ENCODE results near the gene ANXA5. TPM values are rescaled to one million over a fixed set of nuclear protein-coding genes. Genes with fewer than 3 reads are reported as not detected.

Gene ANXA5
- total RNA-seq, 3 donors from 2014 or later: 37.0 to 69.5 (median 59.4) TPM

- no peak for DNase-seq
- no peak overlapping the region for H3K4me3 Mint-ChIP-seq
- H3K4me1 Mint-ChIP-seq (ENCODE audit: low read depth): no peaks in the 10 kb centered on the region
- no peaks in the 10 kb centered on the region for H3K9me3 Mint-ChIP-seq
- peak; percentile 66 to 85 for ATAC-seq
- no peaks in the 10 kb centered on the region for H3K27me3 Mint-ChIP-seq (ENCODE audit: low read depth)
- H3K36me3 Mint-ChIP-seq (ENCODE audit: insufficient read depth): no peaks in the 10 kb centered on the region
Measured at GRCh38 chr4:121726642-121727268, 30.0 kb upstream of the ANXA5 start.

- Mint-ChIP-seq H3K4me1 (ENCODE audit: low read depth) (no peaks in the 10 kb centered on the region), H3K4me3 (no peak overlapping the region), H3K36me3 (ENCODE audit: insufficient read depth) (no peaks in the 10 kb centered on the region), H3K9me3 (no peaks in the 10 kb centered on the region), H3K27me3 (ENCODE audit: low read depth) (no peaks in the 10 kb centered on the region)
- no peak for ATAC-seq
- DNase-seq: no peak
Measured at GRCh38 chr4:121724671-121725070, 27.9 kb upstream of the ANXA5 start.

- no peak for DNase-seq
- Mint-ChIP-seq H3K4me1 (ENCODE audit: low read depth) (no peaks in the 10 kb centered on the region), H3K9me3 (no peaks in the 10 kb centered on the region), H3K27me3 (ENCODE audit: low read depth) (peaks cover 9% of the 10 kb centered on the region), H3K36me3 (ENCODE audit: insufficient read depth) (no peaks in the 10 kb centered on the region), H3K4me3 (no peak overlapping the region)
- ATAC-seq: no peak
Measured at GRCh38 chr4:121721700-121722099, 24.9 kb upstream of the ANXA5 start.

GRCh38 chr4:121720109-121720508 lies 23.3 kb upstream of the ANXA5 start:
- Mint-ChIP-seq H3K9me3 (no peaks in the 10 kb centered on the region), H3K4me3 (no peak overlapping the region), H3K27me3 (ENCODE audit: low read depth) (peaks cover 18% of the 10 kb centered on the region), H3K4me1 (ENCODE audit: low read depth) (no peaks in the 10 kb centered on the region), H3K36me3 (ENCODE audit: insufficient read depth) (no peaks in the 10 kb centered on the region)
- DNase-seq (no peak), ATAC-seq (no peak)

GRCh38 chr4:121717680-121718237 lies 21.0 kb upstream of the ANXA5 start:
- no peaks in the 10 kb centered on the region for H3K9me3 Mint-ChIP-seq
- H3K36me3 Mint-ChIP-seq (ENCODE audit: insufficient read depth): no peaks in the 10 kb centered on the region
- peaks cover 28% of the 10 kb centered on the region for H3K27me3 Mint-ChIP-seq (ENCODE audit: low read depth)
- ATAC-seq (no peak), DNase-seq (no peak)
- no peak overlapping the region for H3K4me3 Mint-ChIP-seq
- no peaks in the 10 kb centered on the region for H3K4me1 Mint-ChIP-seq (ENCODE audit: low read depth)

- H3K4me3 Mint-ChIP-seq: no peak overlapping the region
- ATAC-seq: no peak
- peaks cover 46% of the 10 kb centered on the region for H3K27me3 Mint-ChIP-seq (ENCODE audit: low read depth)
- no peak for DNase-seq
- H3K36me3 Mint-ChIP-seq (ENCODE audit: insufficient read depth): no peaks in the 10 kb centered on the region
- peaks cover 11% of the 10 kb centered on the region for H3K4me1 Mint-ChIP-seq (ENCODE audit: low read depth)
- no peaks in the 10 kb centered on the region for H3K9me3 Mint-ChIP-seq
Measured at GRCh38 chr4:121714548-121714947, 17.8 kb upstream of the ANXA5 start.

- peaks cover 11% of the 10 kb centered on the region for H3K4me1 Mint-ChIP-seq (ENCODE audit: low read depth)
- H3K4me3 Mint-ChIP-seq: no peak overlapping the region
- DNase-seq (no peak), ATAC-seq (no peak)
- no peaks in the 10 kb centered on the region for H3K36me3 Mint-ChIP-seq (ENCODE audit: insufficient read depth)
- peaks cover 50% of the 10 kb centered on the region for H3K27me3 Mint-ChIP-seq (ENCODE audit: low read depth)
- H3K9me3 Mint-ChIP-seq: no peaks in the 10 kb centered on the region
Measured at GRCh38 chr4:121712783-121713182, 16.0 kb upstream of the ANXA5 start.

- H3K27me3 Mint-ChIP-seq (ENCODE audit: low read depth): peaks cover 48% of the 10 kb centered on the region
- no peaks in the 10 kb centered on the region for H3K9me3 Mint-ChIP-seq
- H3K36me3 Mint-ChIP-seq (ENCODE audit: insufficient read depth): no peaks in the 10 kb centered on the region
- H3K4me3 Mint-ChIP-seq: no peak overlapping the region
- DNase-seq (no peak), ATAC-seq (no peak)
- peaks cover 15% of the 10 kb centered on the region for H3K4me1 Mint-ChIP-seq (ENCODE audit: low read depth)
Measured at GRCh38 chr4:121712001-121712651, 15.3 kb upstream of the ANXA5 start.

- ATAC-seq (peak in 1 of 2 donors; percentile 33), DNase-seq (peak; percentile 5)
- Mint-ChIP-seq H3K9me3 (no peaks in the 10 kb centered on the region), H3K27me3 (ENCODE audit: low read depth) (peaks cover 50% of the 10 kb centered on the region), H3K36me3 (ENCODE audit: insufficient read depth) (no peaks in the 10 kb centered on the region), H3K4me3 (no peak overlapping the region), H3K4me1 (ENCODE audit: low read depth) (peaks cover 22% of the 10 kb centered on the region)
Measured at GRCh38 chr4:121711263-121712000, 14.7 kb upstream of the ANXA5 start.

GRCh38 chr4:121709766-121710405 lies 13.1 kb upstream of the ANXA5 start:
- ATAC-seq (no peak), DNase-seq (no peak)
- H3K27me3 Mint-ChIP-seq (ENCODE audit: low read depth): peaks cover 42% of the 10 kb centered on the region
- no peaks in the 10 kb centered on the region for H3K9me3 Mint-ChIP-seq
- peaks cover 27% of the 10 kb centered on the region for H3K4me1 Mint-ChIP-seq (ENCODE audit: low read depth)
- no peak overlapping the region for H3K4me3 Mint-ChIP-seq
- no peaks in the 10 kb centered on the region for H3K36me3 Mint-ChIP-seq (ENCODE audit: insufficient read depth)

- no peaks in the 10 kb centered on the region for H3K36me3 Mint-ChIP-seq (ENCODE audit: insufficient read depth)
- H3K9me3 Mint-ChIP-seq: no peaks in the 10 kb centered on the region
- peaks cover 27% of the 10 kb centered on the region for H3K4me1 Mint-ChIP-seq (ENCODE audit: low read depth)
- no peak overlapping the region for H3K4me3 Mint-ChIP-seq
- peak in 1 of 2 donors; percentile 15 for ATAC-seq
- H3K27me3 Mint-ChIP-seq (ENCODE audit: low read depth): peaks cover 36% of the 10 kb centered on the region
- DNase-seq: no peak
Measured at GRCh38 chr4:121707344-121707743, 10.6 kb upstream of the ANXA5 start.

- peak overlapping the region; percentile 16 for H3K4me3 Mint-ChIP-seq
- H3K9me3 Mint-ChIP-seq: no peaks in the 10 kb centered on the region
- H3K4me1 Mint-ChIP-seq (ENCODE audit: low read depth): peaks cover 25% of the 10 kb centered on the region
- no peaks in the 10 kb centered on the region for H3K36me3 Mint-ChIP-seq (ENCODE audit: insufficient read depth)
- peak; percentile 12 for DNase-seq
- H3K27me3 Mint-ChIP-seq (ENCODE audit: low read depth): peaks cover 32% of the 10 kb centered on the region
- peak; percentile 98 for ATAC-seq
Measured at GRCh38 chr4:121706595-121707021, 9.8 kb upstream of the ANXA5 start.

GRCh38 chr4:121705521-121705920 lies 8.7 kb upstream of the ANXA5 start:
- peaks cover 19% of the 10 kb centered on the region for H3K4me1 Mint-ChIP-seq (ENCODE audit: low read depth)
- no peaks in the 10 kb centered on the region for H3K9me3 Mint-ChIP-seq
- no peaks in the 10 kb centered on the region for H3K36me3 Mint-ChIP-seq (ENCODE audit: insufficient read depth)
- DNase-seq: no peak
- ATAC-seq: no peak
- peaks cover 29% of the 10 kb centered on the region for H3K27me3 Mint-ChIP-seq (ENCODE audit: low read depth)
- H3K4me3 Mint-ChIP-seq: no peak overlapping the region

GRCh38 chr4:121702136-121702535 lies 5.4 kb upstream of the ANXA5 start:
- no peak overlapping the region for H3K4me3 Mint-ChIP-seq
- no peaks in the 10 kb centered on the region for H3K9me3 Mint-ChIP-seq
- H3K27me3 Mint-ChIP-seq (ENCODE audit: low read depth): peaks cover 18% of the 10 kb centered on the region
- no peak for ATAC-seq
- no peaks in the 10 kb centered on the region for H3K36me3 Mint-ChIP-seq (ENCODE audit: insufficient read depth)
- peaks cover 20% of the 10 kb centered on the region for H3K4me1 Mint-ChIP-seq (ENCODE audit: low read depth)
- DNase-seq: no peak

Measured in activated T-cell treated with anti-CD3 and anti-CD28 coated beads, Interleukin-2, amount 50 U/mL, for 4 hours (primary cell).